ENCODE data around the gene COL5A2.

The COL5A2 gene

DNA sequence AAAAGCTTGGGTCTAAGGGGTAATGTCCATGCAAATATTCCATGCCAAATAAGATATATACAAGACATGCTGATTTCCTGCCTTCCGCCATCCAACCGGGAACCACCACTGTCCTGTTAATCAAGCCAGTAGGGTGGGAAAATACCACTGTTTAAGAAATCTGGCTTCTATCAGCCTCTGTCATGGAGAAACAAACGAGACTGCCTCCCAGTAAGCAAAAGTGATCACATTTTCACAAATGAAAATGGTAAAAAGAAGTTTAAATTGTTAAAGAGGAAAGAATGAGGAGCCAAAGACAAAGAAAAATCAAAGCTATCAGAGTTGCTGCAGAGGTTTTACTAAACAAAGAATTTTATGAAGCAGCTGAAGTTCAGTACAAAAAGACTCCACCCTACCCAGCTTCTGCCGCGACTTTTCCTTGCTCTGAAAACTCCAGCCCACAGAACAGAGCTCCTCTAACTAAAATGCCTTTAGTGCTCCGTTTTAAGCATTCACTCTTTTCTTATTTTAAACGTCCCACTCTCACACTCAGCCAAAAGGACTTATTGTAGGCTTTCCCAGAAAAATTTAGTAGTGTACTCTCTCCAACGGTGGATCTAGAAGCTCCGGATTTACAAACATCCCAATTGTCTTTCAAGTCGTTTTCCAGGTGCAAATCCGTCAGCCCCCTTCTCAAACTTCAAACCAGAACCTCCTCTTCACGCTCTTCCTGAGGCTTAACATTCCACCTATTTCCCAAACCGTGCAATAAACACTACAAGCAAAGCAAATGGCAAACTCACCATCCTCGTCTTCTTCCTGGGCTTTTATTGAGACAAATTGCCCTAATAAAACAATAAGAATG lies 613 bp downstream of the COL5A2 start:
- H3K4me3 ChIP-seq (ENCODE audit: low read depth, low read length), result peak overlapping the region; percentile 73

GRCh38 chr2:189178054-189178453 lies 1.5 kb downstream of the COL5A2 start:
- H3K4me3 ChIP-seq (ENCODE audit: low read depth, low read length), result peak overlapping the region; percentile 73
- TF ChIP-seq, protein P1, sequence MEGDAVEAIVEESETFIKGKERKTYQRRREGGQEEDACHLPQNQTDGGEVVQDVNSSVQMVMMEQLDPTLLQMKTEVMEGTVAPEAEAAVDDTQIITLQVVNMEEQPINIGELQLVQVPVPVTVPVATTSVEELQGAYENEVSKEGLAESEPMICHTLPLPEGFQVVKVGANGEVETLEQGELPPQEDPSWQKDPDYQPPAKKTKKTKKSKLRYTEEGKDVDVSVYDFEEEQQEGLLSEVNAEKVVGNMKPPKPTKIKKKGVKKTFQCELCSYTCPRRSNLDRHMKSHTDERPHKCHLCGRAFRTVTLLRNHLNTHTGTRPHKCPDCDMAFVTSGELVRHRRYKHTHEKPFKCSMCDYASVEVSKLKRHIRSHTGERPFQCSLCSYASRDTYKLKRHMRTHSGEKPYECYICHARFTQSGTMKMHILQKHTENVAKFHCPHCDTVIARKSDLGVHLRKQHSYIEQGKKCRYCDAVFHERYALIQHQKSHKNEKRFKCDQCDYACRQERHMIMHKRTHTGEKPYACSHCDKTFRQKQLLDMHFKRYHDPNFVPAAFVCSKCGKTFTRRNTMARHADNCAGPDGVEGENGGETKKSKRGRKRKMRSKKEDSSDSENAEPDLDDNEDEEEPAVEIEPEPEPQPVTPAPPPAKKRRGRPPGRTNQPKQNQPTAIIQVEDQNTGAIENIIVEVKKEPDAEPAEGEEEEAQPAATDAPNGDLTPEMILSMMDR (IDR thresholded peaks at IDR 0.05; ENCODE audit: low read depth, low read length), result no peak

More for the DNA sequence above, 613 bp downstream of the COL5A2 start:
- TF ChIP-seq, protein P1 (IDR thresholded peaks at IDR 0.05; ENCODE audit: low read depth, low read length), result no peak

DNA sequence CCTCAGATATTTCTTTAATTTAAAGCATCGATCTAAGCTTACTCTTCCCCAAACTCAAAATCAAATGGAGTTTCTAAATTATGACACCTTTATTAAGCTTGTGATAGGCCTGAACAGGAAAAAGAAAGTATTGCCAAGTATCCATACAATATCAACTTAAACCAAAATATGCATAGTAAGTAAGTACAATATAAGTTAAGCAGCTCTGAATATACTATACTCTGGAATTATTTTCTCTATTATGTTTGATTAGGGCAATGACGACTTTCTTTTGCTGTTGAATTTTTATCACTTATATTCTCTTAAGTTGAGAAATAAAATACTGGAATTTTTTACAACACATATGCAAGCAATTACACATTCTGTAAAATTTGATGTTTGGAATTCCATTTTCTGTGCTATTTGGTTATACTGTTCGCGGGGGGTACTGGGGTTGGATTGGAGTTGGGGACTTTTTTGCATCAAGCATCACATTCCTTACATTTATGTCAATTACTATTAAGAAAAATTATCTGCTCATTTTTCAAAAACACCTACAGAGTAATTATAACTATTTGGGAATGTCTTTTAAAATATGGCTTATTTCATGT lies 2.2 kb downstream of the COL5A2 start:
- H3K4me3 ChIP-seq (ENCODE audit: low read depth, low read length), result peak overlapping the region; percentile 73
- TF ChIP-seq, protein P1 (IDR thresholded peaks at IDR 0.05; ENCODE audit: low read depth, low read length), result no peak

DNA sequence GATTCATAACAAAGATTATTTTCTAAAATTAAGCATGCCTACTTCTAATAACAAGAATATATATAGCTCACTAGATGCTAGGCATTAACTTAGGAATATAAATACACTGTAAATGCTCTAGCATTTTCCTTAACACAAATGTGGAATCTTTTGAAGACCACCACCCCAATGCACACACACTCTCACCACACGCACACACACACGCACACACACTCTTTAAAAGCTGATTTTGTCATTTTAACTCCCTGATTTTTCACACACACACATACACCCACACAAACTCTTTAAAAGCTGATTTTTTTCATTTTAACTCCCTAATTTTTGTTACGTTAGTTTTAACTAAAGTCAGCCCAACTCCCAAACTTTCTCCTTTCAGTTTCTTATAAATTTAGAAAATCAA lies 3.0 kb downstream of the COL5A2 start:
- H3K4me3 ChIP-seq (ENCODE audit: low read depth, low read length), result peak overlapping the region; percentile 73
- TF ChIP-seq, protein P1 (IDR thresholded peaks at IDR 0.05; ENCODE audit: low read depth, low read length), result no peak

GRCh38 chr2:189175869-189176433 lies 3.6 kb downstream of the COL5A2 start:
- TF ChIP-seq, protein P1 (IDR thresholded peaks at IDR 0.05; ENCODE audit: low read depth, low read length), result no peak
- peak overlapping the region; percentile 73 for H3K4me3 ChIP-seq (ENCODE audit: low read depth, low read length)

- H3K4me3 ChIP-seq (ENCODE audit: low read depth, low read length), result no peak overlapping the region
- TF ChIP-seq, protein P1 (IDR thresholded peaks at IDR 0.05; ENCODE audit: low read depth, low read length), result no peak
Observed at GRCh38 chr2:189171956-189172609, 7.5 kb downstream of the COL5A2 start.
